T-helper 2 cell (primary cell): Measurements from ENCODE around the gene GPATCH8.
"Not testable (repeated sequence)": the region's sequence is repeated elsewhere in the genome, so short reads cannot be mapped to it uniquely, and the experiment has no call there.

Experiments
- DNase-seq, 5 experiments: peaks; one replicate each; pipeline versions ENCODE4 v3.0.0 to v3.0.0-alpha.2; 2012 to 2022

The GPATCH8 gene

DNA sequence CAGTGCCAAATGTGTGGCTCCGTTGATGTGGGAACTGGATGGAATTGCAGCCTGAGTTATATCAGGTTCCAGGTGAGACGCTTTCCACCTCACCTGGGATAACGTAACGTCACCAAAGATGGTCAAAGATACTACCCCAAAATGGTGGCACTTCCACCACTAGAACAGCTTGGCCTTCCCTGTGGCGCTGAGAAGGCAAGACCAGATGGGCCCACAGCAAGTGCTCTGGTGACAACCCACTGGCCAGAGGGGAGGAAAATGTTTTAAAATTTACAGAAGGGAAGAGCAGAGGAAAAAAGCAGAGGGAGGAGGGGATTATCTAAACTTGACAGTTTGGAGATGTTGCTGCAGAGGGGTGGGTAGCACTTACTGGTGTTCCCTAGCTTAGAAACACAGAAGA lies 106.3 kb downstream of the GPATCH8 start:
- no peak for DNase-seq

DNA sequence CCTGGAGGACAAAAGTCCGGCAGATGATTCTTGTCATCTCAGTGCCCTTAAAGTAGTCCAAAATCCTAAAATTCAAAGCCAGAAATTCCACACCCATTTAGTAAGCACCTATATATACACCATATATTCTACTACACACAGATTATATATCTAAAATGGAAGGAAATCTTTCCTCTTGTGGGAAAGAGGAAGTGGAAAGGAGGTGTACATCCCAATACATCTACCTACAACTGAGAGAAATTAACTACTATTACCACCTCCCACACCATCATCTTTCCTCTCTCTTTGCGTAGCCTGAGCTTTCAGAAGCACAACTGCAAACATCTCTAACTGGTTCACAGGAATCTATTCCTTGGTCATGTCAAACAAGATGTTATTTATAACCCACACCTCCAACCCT lies 108.4 kb downstream of the GPATCH8 start:
- no peak for DNase-seq

DNA sequence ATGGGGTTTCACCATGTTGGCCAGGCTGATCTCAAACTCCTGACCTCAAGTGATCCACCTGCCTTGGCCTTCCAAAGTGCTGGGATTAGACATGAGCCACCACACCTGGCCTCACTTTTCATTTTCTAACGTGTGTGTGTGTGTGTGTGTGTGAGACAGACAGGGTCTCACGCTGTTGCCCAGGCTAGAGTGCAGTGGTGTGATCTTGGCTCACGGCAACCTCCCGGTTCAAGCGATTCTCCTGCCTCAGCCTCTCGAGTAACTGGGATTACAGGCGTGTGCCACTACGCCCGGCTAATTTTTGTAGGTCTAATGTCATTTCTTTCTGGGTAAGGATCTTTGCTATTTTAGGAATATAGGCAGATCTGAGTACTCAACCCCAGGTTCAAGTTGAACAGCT lies 109.1 kb downstream of the GPATCH8 start:
- not testable (repeated sequence) for DNase-seq

DNA sequence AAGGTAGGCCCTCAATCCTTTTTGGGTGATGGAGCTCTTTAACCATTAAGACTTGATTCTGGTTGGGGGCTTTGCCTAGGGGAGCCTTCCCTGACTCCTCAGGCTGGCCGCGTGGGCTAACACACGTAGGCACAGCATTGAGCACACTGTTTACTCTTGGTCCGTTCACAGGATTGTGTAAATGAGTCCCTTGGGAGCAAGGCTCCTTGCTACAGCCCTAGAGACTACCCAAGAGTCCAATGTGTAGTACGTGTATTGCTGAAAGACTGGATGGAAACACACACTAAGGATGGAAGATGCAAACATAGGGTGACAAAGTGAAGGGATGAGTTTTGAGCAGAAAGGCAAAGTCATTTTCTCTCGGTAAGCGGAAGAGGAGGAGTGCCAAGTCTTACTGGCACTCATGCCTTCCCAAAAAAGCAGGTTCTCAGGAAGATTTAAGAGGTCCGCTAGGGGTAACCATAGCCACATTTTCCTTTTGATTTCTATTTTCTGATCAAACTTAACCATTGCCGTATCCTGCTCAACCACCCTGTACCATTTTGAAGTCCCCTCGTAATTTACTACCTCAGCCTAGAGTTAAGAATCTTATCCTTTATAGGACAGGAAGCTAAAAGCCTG lies 112.8 kb downstream of the GPATCH8 start:
- DNase-seq: no peak

DNA sequence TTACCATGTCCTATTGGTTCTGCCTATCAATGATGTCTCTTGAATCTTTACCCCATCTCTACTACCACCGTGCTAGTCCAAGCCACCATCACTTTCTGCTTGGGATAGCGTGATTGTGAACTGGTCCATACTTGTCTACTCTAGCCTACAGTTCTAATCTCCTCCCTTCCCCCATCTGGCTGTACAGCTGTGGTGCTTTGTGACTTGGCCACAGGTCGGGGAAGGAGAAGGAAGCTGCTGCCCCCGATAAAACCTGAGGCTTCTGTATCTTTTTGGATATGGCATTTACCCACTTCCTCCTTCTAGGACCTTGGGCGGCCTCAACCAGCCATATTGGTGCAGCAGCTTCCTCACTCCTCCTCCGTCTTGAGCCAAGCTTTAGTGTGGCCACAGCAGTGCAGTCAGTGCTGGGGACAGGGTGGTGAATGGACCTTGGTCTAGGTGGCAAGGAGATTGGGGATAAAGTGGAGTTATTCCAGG lies 113.4 kb downstream of the GPATCH8 start:
- DNase-seq: no peak

DNA sequence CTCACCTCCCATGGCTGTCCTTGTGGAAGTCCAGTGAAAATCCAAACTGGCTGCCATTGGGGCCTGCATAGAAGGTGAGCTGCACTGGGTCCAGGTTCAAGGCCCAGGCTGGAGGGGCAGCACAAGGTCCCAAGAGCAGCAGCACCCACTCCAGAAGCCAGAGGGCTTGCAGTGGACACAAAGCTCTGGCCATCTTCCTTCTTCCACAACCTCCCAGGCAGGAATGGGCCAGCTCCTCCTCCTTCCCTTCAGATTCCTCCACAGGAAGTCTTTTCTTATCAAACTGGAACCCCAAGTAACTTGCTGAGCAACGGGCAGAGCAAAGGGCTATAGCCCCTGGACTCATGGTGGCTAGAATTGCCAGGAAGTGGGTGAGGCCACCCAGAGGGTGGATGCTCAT lies 113.9 kb downstream of the GPATCH8 start, which contains the start of gene ITGA2B:
Gene ITGA2B (minus strand): TSS at position 369 of the 400 bp plus-strand sequence. CDS start 176 bp downstream, at position 193.
- DNase-seq: no peak

DNA sequence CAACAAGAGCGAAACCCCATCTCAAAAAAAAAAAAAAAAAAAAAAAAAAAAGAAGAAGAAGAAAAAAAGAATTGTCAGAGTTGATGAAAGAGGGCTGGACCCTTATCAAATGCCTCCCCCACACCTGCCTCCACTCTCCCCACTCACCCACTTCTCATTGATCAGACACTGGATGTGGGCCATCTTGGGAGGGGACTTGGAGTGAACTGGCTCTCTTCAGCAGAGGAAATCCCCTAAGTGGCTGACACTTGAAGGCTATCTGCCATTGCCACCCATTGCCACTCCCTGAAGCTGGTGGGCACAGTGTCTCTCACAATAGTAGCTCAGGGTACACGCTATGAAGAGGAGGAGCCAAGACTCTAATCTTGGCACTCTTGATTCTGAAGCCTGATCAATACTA lies 115.4 kb downstream of the GPATCH8 start:
- no peak for DNase-seq

DNA sequence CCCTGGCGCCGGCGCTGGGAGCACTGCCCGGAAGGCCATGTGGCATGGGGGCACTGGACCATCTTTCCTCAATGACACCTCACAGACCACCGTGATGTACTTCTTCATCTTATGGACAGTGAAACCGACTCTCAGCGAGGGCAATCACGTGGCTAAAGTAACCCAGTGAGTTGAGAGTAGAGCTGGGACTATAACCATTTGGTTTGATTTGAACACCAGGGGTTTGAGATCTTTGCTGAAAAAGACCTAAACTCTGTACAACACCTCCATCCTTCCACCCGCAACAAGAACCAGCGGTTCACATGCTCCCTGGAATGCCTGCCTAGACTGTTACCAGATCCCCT lies 117.1 kb downstream of the GPATCH8 start:
- DNase-seq: no peak

DNA sequence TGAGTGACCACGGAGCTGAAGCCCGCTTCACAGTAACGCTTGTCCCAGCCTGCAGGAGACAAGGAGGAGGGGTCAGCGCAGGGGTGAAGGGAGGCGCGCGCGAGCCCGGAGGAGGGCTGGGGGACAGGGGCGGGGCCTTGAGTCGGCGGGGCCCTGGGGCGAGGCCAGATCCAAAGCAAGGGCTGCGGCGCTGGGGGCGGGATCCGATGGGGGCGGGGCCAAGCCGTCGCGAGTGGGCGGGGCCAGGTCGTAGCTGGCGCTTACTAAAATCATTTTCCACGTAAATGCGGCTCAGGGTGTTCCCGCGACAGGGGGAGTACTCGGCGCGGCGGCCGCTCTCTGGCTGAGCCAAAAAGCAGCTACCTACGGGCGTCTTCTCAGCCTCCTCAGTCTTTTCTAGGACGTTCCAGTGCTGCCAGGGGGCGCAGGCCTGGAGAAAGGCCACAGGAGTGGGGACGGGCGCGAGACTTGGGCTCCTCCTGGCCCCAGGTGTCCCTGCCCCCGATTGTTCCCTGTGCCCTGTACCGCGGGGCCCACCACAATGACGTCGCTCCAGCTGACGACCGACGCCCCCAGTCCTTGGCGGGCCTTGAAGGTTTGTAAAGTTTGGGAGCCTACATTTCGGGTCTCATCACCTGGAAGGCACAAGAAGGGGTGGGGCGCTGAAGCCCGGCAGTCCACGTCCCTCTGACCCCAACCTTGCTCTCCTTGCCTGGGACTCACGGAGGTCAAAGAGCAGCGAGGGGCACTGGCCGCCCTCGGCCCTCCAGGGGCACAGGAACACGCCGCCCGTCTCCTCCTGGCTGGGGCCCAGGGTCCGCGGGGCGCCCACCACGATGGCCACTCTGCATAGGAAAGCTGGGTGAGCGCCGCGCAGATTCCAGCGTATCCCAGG lies 117.7 kb downstream of the GPATCH8 start:
- DNase-seq: peak; percentile 60 to 89 (median 79)

DNA sequence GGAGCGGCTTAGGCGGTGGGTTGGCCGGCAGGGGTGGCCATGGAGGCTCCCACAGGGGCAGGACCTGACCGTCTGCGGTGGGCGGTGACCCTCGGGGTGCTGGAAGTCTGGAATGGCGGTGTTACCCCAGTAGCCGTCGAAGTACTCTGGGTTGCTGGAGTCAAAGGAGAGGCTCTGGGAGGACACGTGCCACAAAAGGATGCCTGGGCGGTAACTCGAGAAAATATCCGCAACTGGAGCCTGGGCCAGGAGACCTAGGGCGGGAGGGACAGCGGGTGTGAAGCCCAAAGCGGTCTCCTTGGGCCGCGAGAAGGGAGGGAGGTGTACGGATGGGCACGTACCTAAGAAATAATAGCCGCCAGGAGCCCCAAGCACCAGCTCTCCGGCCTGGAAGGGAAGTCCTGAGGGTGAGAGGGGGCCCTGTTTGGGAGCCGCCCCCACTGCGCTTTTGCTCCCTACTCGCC lies 118.4 kb downstream of the GPATCH8 start:
- peak in 1 of 5 experiments; percentile 22 for DNase-seq

DNA sequence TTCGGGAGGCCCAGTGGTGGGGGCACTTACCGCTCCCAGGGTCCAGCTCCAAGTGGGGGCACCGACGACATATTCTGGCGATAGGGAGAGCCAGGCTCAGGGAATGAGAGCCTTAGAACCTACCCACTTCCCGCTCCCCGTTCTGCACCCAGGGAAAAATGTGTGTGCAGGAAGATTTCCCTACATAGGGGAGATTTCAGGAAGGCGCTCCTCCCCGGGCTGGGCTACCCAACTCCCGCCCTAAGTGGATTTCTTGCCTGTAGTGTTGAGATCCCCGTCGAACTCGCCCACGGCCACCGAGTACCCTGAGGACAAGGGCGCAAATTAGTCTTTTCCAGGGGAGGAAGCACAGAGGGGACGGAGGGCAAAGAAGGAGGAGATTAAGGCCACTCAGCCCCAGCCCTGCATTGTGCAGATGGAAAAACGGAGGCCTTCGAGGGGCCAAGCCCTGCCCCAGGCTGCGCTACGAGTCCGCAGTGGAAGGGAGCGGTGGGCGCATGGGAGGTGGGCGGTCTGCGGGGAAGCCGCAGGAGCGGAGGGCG lies 118.9 kb downstream of the GPATCH8 start:
- DNase-seq: no peak

DNA sequence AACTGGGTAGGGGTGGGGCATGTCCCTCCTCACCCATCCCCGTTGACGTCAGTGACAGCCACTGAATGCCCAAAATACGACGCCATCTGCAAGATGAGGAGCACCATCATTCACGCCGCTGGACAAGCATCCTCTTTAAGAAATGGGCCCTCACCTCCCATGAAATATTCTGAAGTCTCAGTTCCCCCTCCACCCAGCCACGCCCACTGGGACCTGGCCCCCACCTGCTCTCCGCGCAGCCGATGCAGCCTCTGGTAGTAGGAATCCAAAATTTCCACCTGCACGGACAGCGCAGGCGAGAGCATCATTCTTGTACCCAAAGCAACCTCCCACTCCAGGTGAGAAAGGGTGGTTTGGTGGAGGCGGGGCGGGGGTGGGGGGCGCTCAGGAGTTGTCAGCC lies 119.3 kb downstream of the GPATCH8 start:
- DNase-seq: no peak

DNA sequence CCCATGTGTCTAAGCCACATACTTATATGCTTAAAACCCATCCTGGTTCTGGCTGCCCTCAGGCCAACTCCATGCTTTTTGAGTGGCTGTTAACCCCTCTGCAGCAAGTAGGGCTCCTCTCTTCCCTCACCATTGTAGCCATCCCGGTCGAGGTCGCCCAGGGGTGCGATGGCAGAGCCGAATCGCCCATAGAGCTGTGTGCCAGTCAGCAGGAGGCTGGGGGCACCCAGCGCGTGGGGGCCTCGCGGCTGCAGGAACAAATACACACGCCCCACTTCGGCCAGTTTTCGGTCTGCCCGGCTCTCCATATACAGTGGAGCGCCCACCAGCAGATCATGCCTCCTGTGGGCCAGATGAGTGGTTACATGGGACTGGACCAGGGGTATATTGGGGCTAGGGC lies 119.8 kb downstream of the GPATCH8 start:
- DNase-seq: no peak

DNA sequence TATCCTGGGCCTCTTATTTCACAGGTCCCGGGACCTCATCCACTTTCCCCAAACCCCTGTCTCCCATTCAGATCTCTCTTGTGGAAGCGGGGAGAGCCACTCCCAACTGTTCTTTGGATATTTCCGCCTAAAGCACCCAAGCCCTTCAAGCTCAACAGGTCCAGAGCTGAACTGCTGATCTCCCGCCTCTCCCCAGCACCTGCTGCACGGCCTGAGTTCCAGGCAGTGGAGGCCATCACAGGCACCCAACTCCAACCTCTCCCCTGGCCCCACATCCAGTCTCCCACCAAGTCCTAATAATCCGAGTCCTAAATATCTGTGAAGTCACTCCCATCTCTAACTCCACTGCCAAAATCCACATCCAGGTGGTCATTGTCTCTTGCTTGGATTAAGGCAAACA lies 120.3 kb downstream of the GPATCH8 start:
- no peak for DNase-seq

DNA sequence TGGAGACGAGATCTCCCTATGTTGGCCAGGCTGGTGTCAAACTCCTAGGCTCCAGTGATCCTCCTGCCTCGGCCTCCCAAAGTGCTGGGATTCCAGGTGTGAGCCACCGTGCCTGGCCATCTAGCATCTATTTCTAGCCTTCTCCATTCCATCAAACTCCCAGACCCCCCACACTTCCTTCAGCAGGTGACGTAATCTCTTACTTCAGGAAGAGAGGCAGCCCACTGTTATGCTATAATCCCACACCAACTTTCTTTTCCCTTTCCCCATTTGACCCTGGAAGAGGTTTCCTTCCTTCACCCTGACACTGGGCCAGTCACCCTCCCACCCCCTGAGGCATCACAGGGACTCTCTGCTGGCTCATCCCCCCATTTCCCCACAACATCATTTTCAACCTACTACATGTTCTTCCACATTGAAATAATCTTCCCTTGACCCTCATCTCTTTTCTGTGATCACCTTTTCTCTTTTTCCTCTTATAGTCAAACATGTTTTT lies 121.3 kb downstream of the GPATCH8 start:
- DNase-seq: no peak

DNA sequence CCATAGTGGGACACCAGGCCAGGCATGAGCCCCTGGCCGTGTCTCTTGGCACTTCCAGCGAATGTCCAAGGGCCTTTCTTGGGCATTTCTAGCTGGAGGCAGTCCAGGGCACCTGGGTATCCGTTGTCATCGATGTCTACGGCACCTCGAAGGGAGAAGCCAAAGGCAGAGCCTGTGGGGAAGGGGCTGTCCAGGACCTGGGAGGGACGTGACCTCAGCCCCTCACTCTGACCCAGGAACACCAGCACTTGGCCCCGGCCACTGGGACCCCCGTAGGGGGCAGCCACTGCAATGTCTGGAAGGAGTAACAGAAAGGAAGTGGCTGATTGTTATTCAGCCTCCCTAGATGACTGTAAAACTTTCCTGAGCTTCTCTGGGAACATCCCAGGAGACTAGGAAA lies 122.4 kb downstream of the GPATCH8 start:
- no peak for DNase-seq

DNA sequence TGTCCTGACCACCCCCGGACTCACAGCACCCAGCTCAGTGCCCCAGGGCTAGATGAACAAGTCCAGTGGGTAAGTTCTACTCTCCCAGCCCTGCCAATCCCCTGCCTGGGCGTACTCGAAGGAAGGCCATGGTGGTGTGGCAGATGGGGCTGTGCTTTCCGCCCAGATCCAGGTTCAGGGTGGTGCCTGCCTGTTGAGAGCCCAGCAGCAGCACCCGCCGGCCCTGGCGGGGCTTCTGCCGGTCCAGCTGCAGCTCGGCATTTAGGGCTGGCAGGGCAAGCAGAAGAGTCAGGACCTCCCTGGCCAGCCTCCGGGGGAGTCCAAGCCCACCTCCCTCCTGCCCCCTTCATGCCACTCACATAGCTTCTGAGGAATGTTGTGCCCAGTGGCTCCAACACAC lies 123.3 kb downstream of the GPATCH8 start:
- no peak for DNase-seq

DNA sequence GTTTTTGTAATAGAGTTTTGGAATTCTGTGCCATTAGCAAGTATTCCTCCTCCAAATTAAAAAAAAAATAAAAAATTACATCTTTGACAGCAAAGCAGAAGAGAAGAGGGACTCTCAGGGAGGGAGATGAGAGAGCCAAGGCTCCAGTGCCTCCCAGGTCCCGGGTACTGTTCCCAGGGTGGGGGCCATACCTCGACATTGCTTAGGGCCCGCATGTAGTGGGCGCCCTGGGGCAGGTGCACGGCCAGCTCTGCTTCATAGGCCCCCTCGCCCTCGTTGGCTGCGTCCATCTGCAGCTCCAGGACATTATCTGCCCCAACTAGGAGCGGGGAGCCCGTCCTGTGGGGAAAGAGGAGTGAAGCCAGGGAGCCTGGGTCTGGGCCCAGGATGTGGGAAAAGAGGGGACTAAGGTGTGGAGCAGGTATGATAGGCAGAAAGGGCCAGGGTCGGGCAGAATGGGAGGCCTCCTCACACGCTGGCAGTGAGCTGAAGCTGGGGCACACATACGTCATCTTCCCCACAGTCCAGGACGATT lies 125.0 kb downstream of the GPATCH8 start:
- no peak for DNase-seq

DNA sequence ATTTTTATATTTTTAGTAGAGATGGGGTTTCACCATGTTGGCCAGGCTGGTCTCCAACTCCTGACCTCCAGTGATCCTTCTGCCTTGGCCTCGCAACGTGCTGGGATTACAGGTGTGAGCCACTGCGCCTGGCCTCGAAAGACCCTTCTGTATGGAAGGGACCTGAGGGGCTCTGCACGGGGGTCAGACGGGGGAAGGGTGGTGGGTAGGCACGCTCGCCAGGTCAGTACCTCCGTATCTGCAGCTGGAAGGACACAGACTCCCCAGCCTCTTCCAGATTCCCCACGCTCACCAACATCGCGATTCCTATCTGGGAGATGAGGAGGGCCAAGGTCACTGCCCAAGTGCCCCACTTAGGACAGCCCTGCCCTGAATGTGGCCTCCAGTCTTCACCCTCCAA lies 126.4 kb downstream of the GPATCH8 start:
- no peak for DNase-seq

DNA sequence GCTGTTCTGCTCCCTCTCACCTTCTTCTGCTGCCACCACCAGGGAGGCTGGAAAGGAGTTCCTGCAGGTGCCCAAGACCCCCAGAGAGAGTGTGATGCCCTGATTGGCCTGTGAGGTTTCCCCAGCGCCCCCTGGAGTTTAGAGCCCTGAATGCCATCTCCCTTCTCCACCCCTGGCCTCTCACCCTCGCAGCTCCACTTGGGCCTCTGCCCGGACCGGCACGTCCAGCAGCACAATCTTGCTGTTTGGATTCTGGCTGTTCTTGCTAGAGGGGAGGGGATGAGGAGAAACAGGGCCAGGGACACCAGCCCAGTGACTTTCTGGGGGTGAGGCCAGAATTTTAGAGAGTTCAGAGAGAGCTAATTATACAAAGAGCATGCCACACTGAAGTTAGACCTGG lies 127.1 kb downstream of the GPATCH8 start:
- DNase-seq: no peak

DNA sequence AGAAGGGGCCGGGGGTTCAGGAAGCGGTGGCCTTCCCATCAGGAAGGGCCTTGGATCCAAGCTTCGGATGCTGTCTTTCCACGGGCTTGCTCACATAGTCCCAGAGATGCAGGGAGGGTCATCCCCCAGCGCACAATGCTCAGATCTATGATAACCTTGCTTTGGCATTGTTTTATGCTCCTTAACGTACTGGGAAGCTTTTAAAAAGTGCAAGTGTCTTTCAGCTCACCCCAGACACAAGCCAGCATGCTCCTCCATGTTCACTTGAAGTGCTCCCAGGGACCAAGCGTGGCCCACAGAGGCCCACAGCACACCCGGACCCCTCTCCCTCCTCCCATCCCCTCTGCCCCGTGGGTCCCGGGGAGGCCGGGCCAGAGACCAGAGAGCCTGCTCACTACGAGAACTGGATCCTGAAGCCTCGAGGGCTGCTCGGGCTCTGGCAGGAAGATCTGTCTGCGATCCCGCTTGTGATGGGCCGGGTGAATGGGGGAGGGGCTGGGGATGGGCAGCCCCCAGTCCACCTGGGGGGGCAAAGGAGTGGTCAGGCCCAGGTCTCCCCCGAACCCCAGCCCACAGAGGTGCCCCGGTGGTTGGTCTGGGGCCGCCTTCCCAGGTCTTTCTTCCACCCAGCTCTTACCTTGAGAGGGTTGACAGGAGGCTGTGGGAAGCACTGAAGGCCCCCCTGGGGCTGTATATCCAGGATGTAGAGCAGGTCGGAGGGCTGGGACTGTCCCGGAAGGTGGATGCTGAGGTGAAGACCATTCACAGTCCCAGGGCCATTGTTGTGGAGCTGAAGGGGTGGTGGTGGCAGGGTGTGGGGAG lies 127.8 kb downstream of the GPATCH8 start:
- DNase-seq: no peak
